Adrenal gland (tissue), 12 donors: Measurements from ENCODE around the gene NEIL3. TPM values are rescaled to one million over a fixed set of nuclear protein-coding genes. Genes with fewer than 3 reads are reported as not detected.

Experiments used
- DNase-seq, 7 donors: peaks; one replicate each; pipeline ENCODE4 v3.0.0-alpha.2; 2019 to 2020
- H3K27ac ChIP-seq, 5 donors: fragments of 200-600 bp; sonication (generic) in 4 of 5; 1 replicate in 3 of 5; 2 replicates in 2 of 5; pipeline versions ENCODE4 v1.5.1 to v1.8.0; 2016 to 2020; ENCODE audit warnings: mild to moderate bottlenecking in 1 of 5
- H3K27me3 ChIP-seq: fragments of 200-600 bp; 2 replicates; pipeline ENCODE4 v1.8.0; 2021
- H3K36me3 ChIP-seq, 2 donors: fragments of 200-600 bp; replicated peaks in 1 of 2; 1 replicate in 1 of 2; 2 replicates in 1 of 2; pipeline versions ENCODE4 v1.5.1 to v1.8.0; 2018 to 2022
- H3K4me1 ChIP-seq, 2 donors: fragments of 200-600 bp; replicated peaks in 1 of 2; 1 replicate in 1 of 2; 2 replicates in 1 of 2; pipeline versions ENCODE4 v1.5.1 to v1.8.0; 2018 to 2021
- H3K4me3 ChIP-seq, 4 donors: fragments of 200-600 bp; sonication (generic) in 3 of 4; one replicate each; pipeline ENCODE4 v1.5.1; 2016 to 2018
- H3K9me3 ChIP-seq, 3 donors: fragments of 200-600 bp; sonication (generic) in 1 of 3; replicated peaks in 1 of 3; 1 replicate in 2 of 3; 2 replicates in 1 of 3; pipeline versions ENCODE4 v1.5.1 to v1.8.0; 2016 to 2021
- POLR2A ChIP-seq, 2 donors: fragments of 450-650 bp; IDR thresholded peaks; one replicate each; pipeline ENCODE4 v1.6.1; 2017; ENCODE audit warnings: antibody characterized with exemption in 2 of 2, mild to moderate bottlenecking in 2 of 2, moderate library complexity in 1 of 2
- WGBS, 4 donors: extraction: QIAGEN DNeasy Blood & Tissue Kit in 2 of 4; methylation state at CpG; one replicate each; pipeline versions ENCODE4 v1.1.5 to v1.1.7; 2013 to 2017; 5-methylcytosine and 5-hydroxymethylcytosine counted together
- intact Hi-C, 2 donors: fragments of 100-400 bp; cut with DNase I; formaldehyde crosslinking; loops; one replicate each; pipeline versions ENCODE4 v1.14.1 to v1.15.0; 2022 to 2023
- polyA plus RNA-seq, 3 donors: library from polyadenylated mRNA; stranded (reverse); fragments of 200-250 nt in 2 of 3; fragments of 350-450 nt in 1 of 3; fragmentation: Illumina TruSeq in 1 of 3; extraction: RNeasy Lipid Tissue Mini Kit (QIAGEN cat#74804) in 1 of 3; gene quantifications; one replicate each; pipeline ENCODE4 v1.2.3, GENCODE V29; 2013 to 2014
- total RNA-seq, 9 donors: library from RNA; depleted of rRNA in 4 of 9; stranded (reverse); fragments of >200 nt in 4 of 9; fragments of 120-200 nt in 1 of 9; fragmentation: NEBNext Ultra II Directional in 1 of 9; extraction: Animal tissue kit (Norgen Biotek cat#: 25700) in 1 of 9; gene quantifications; one replicate each; pipeline versions ENCODE4 v1.1.0 to v1.2.4, GENCODE V29; 2013 to 2023
- TF ChIP-seq, protein P1 (sequence below), 6 experiments: fragments of 450-650 bp in 4 of 6; fragments of 200-600 bp in 2 of 6; sonication (generic) in 1 of 6; IDR thresholded peaks; 1 replicate in 5 of 6; 2 replicates in 1 of 6; pipeline versions ENCODE4 v1.5.1 to v1.8.0; 2016 to 2021; ENCODE audit warnings: antibody characterized with exemption in 6 of 6, mild to moderate bottlenecking in 2 of 6, moderate library complexity in 1 of 6
- donor health status: healthy with polysubstance abuse.
- donor health status: Bipolar disorder and iron deficiency.
- donor health status: DM: yes; HTN: yes; CAD: no.
- donor health status: DM: no; HTN: no; CAD: no.
- donor health status: DM: no; HTN: no; CAD: no.
- donor health status: DM: yes; HTN: yes; CAD: no.

Gene NEIL3
- total and polyA plus RNA-seq, 12 donors = 0.03 to 3.3 (median 0.27) TPM; not detected in 4

DNA sequence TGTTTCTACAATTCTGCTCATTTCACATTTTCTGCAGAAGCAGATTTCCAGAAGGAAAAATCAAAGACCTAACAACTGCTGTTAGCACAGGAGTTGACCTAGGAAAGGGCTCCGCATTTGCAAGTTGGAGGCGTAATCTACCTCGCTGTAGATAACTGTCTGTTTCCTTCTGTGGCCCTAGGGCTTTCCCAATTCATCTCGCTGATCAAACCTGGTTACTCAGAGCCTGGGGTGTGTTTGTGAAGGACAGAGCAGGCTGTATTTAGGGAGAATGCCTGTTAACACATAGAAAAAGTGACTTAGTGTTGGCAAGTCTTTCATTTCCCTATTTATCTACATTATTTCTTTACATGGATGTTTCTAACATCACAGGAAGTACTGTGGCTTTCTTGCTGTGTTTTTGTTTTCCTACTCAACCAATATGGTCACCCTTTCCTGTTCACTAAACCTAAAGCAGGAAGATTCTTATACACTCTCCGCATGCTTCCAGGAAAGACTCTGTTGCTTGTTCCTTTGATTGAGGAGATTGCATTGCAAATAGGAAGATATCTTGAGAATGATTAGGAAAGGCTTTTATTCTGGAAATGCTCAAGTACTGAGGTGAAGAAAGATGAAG, 92.1 kb downstream of the NEIL3 start:
- no peaks in the 10 kb centered on the region for H3K4me1 ChIP-seq
- H3K36me3 ChIP-seq = no peaks in the 10 kb centered on the region
- TF ChIP-seq, protein P1, sequence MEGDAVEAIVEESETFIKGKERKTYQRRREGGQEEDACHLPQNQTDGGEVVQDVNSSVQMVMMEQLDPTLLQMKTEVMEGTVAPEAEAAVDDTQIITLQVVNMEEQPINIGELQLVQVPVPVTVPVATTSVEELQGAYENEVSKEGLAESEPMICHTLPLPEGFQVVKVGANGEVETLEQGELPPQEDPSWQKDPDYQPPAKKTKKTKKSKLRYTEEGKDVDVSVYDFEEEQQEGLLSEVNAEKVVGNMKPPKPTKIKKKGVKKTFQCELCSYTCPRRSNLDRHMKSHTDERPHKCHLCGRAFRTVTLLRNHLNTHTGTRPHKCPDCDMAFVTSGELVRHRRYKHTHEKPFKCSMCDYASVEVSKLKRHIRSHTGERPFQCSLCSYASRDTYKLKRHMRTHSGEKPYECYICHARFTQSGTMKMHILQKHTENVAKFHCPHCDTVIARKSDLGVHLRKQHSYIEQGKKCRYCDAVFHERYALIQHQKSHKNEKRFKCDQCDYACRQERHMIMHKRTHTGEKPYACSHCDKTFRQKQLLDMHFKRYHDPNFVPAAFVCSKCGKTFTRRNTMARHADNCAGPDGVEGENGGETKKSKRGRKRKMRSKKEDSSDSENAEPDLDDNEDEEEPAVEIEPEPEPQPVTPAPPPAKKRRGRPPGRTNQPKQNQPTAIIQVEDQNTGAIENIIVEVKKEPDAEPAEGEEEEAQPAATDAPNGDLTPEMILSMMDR (IDR thresholded peaks at IDR 0.05) = no peak
- TF ChIP-seq POLR2A (IDR thresholded peaks at IDR 0.05) = no peak
- DNase-seq = no peak
- H3K27ac ChIP-seq = no peak overlapping the region
- no peak overlapping the region for H3K4me3 ChIP-seq
- 74 to 84% (median 82%) methylated on average over 5 of the region's 5 CpGs for WGBS, 4 donors
- intact Hi-C loops = no loop called here
- H3K27me3 ChIP-seq = no peaks in the 10 kb centered on the region
- no peaks in the 10 kb centered on the region for H3K9me3 ChIP-seq

DNA sequence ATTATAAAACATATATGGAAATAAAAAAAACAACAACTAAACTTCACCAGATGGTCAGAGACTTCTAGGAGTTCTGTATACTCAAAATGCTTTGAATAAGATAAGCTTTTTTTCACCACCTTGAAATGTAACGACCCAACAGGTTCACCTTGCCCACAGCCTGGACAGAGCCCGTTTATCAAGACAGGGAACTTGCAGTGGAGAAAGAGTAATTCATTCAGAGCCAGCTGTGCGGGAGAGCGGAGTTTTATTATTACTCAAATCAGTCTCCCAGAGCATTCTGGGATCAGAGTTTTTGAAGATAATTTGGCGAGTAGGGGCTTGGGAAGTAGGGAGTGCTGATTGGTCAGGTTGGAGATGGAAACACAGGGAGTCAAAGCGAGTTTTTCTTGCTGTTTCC, 94.1 kb downstream of the NEIL3 start:
- intact Hi-C loops = no loop called here
- Histone ChIP-seq H3K27me3 (no peaks in the 10 kb centered on the region), H3K27ac (no peak overlapping the region), H3K9me3 (no peaks in the 10 kb centered on the region), H3K4me1 (no peaks in the 10 kb centered on the region), H3K36me3 (no peaks in the 10 kb centered on the region), H3K4me3 (no peak overlapping the region)
- TF ChIP-seq, protein P1 (IDR thresholded peaks at IDR 0.05) = no peak
- TF ChIP-seq POLR2A (IDR thresholded peaks at IDR 0.05) = no peak
- 52 to 73% (median 69%) methylated on average over 6 of the region's 6 CpGs for WGBS, 4 donors
- no peak for DNase-seq

DNA sequence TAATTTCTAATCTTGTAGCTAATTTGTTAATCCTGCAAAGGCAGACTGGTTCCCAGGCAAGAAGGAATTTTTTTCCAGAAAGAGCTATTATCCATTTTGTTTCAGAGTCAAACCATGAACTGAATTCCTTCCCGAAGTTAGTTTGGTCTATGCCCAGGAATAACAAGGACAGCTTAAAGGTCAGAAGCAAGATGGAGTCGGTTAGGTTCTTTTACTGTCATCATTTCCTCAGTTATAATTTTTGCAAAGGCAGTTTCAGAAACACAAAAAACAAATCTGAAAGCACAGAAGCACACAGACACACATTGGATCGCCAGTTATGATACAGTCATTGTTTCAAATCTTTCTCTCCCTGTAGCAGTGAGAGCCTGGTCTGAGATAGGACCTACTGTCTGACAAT, 94.7 kb downstream of the NEIL3 start:
- Histone ChIP-seq H3K27ac (no peak overlapping the region), H3K4me3 (no peak overlapping the region), H3K4me1 (no peaks in the 10 kb centered on the region), H3K27me3 (no peaks in the 10 kb centered on the region), H3K36me3 (no peaks in the 10 kb centered on the region), H3K9me3 (no peaks in the 10 kb centered on the region)
- intact Hi-C loops = no loop called here
- DNase-seq = no peak
- 53 to 63% (median 55%) methylated on average over 3 of the region's 3 CpGs for WGBS, 4 donors
- TF ChIP-seq, protein P1 (IDR thresholded peaks at IDR 0.05) = no peak
- TF ChIP-seq POLR2A (IDR thresholded peaks at IDR 0.05) = no peak

DNA sequence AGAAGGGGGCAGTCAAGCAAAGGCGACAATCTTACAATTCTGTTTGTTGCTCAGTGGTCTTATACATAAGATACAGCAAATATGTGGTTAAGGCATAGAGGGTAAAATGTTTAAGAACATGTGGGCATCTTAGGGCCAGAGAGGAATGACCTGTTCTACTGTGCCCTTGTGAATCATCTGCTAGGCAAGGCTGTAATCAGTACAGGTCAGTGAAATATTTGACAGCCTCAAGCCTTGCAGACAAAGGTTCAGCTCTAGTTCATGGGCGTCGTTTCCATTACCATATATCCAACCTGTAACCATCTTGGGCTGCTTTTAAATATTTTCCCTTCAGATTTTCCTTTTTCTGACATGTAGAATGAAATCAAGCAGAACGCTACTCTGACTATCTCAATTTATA, 95.3 kb downstream of the NEIL3 start:
- intact Hi-C loops = no loop called here
- Histone ChIP-seq H3K9me3 (no peaks in the 10 kb centered on the region), H3K4me3 (no peak overlapping the region), H3K4me1 (no peaks in the 10 kb centered on the region), H3K36me3 (no peaks in the 10 kb centered on the region), H3K27ac (no peak overlapping the region), H3K27me3 (no peaks in the 10 kb centered on the region)
- no peak for DNase-seq
- TF ChIP-seq, protein P1 (IDR thresholded peaks at IDR 0.05) = no peak
- TF ChIP-seq POLR2A (IDR thresholded peaks at IDR 0.05) = no peak
- 67 to 85% (median 75%) methylated on average over 4 of the region's 4 CpGs for WGBS, 4 donors
